IPS-11a (cell line): Measurements from ENCODE around the gene PRICKLE2.
"Not testable (repeated sequence)": the region's sequence is repeated elsewhere in the genome, so short reads cannot be mapped to it uniquely, and the experiment has no call there.

ENCODE experiments used
- H3K4me3 ChIP-seq: one replicate; pipeline ENCODE4 v1.5.1; 2013; ENCODE audit warnings: low read depth, low read length, control low read depth

PRICKLE2 gene

GRCh38 chr3:64104006-64104405 lies 121.3 kb downstream of the PRICKLE2 start:
- no peak overlapping the region for H3K4me3 ChIP-seq

GRCh38 chr3:64103131-64103530 lies 122.1 kb downstream of the PRICKLE2 start:
- H3K4me3 ChIP-seq, result no peak overlapping the region

- H3K4me3 ChIP-seq, result no peak overlapping the region
These were observed 123.1 kb downstream of the PRICKLE2 start for GRCh38 chr3:64102147-64102546.

- H3K4me3 ChIP-seq, result no peak overlapping the region
These were observed 126.0 kb downstream of the PRICKLE2 start for GRCh38 chr3:64099316-64099715.

GRCh38 chr3:64098670-64099069 lies 126.6 kb downstream of the PRICKLE2 start:
- H3K4me3 ChIP-seq, result no peak overlapping the region

GRCh38 chr3:64097920-64098319 lies 127.3 kb downstream of the PRICKLE2 start:
- no peak overlapping the region for H3K4me3 ChIP-seq

- H3K4me3 ChIP-seq, result no peak overlapping the region
These were observed 129.5 kb downstream of the PRICKLE2 start for GRCh38 chr3:64095802-64096201.

GRCh38 chr3:64094713-64095079 lies 130.6 kb downstream of the PRICKLE2 start:
- no peak overlapping the region for H3K4me3 ChIP-seq

GRCh38 chr3:64093825-64094712 lies 131.2 kb downstream of the PRICKLE2 start:
- no peak overlapping the region for H3K4me3 ChIP-seq

GRCh38 chr3:64093211-64093610 lies 132.1 kb downstream of the PRICKLE2 start:
- H3K4me3 ChIP-seq, result no peak overlapping the region

- H3K4me3 ChIP-seq, result no peak overlapping the region
These were observed 133.8 kb downstream of the PRICKLE2 start for GRCh38 chr3:64091501-64091900.

- not testable (repeated sequence) for H3K4me3 ChIP-seq
These were observed 135.9 kb downstream of the PRICKLE2 start for GRCh38 chr3:64089386-64089785.

GRCh38 chr3:64088408-64089205 lies 136.7 kb downstream of the PRICKLE2 start:
- no peak overlapping the region for H3K4me3 ChIP-seq

GRCh38 chr3:64086479-64087252 lies 138.6 kb downstream of the PRICKLE2 start:
- no peak overlapping the region for H3K4me3 ChIP-seq

GRCh38 chr3:64084640-64085039 lies 140.6 kb downstream of the PRICKLE2 start:
- no peak overlapping the region for H3K4me3 ChIP-seq

GRCh38 chr3:64083575-64083974 lies 141.7 kb downstream of the PRICKLE2 start:
- H3K4me3 ChIP-seq, result no peak overlapping the region

- H3K4me3 ChIP-seq, result no peak overlapping the region
These were observed 142.2 kb downstream of the PRICKLE2 start for GRCh38 chr3:64082961-64083541.

- H3K4me3 ChIP-seq, result no peak overlapping the region
These were observed 142.9 kb downstream of the PRICKLE2 start for GRCh38 chr3:64082411-64082810.

- H3K4me3 ChIP-seq, result no peak overlapping the region
These were observed 144.0 kb downstream of the PRICKLE2 start for GRCh38 chr3:64081235-64081630.

- no peak overlapping the region for H3K4me3 ChIP-seq
These were observed 144.5 kb downstream of the PRICKLE2 start for GRCh38 chr3:64080616-64081234.
